ENCODE results near the gene DYNC1LI1. TPM values are rescaled to one million over a fixed set of nuclear protein-coding genes. Genes with fewer than 3 reads are reported as not detected.

Gene DYNC1LI1
- total and polyA plus RNA-seq, 9 of the 15 experiments (the other 6 are each of a cell fraction or from before 2014, with no cell fraction given) = 21.0 to 85.4 (median 61.3) TPM

GRCh38 chr3:32502946-32503286 lies 67.7 kb downstream of the DYNC1LI1 start (continued):
- TF ChIP-seq HES1 (IDR thresholded peaks at IDR 0.05; ENCODE audit: low read depth) (no peak), IFI16 (CRISPR knock-in tag; IDR thresholded peaks at IDR 0.05) (no peak), NCOA1 (IDR thresholded peaks at IDR 0.05; ENCODE audit: low read depth) (no peak), NFXL1 (CRISPR knock-in tag; IDR thresholded peaks at IDR 0.05) (no peak), ATF6 (CRISPR knock-in tag; IDR thresholded peaks at IDR 0.05) (no peak), ZNF592 (IDR thresholded peaks at IDR 0.05) (no peak), SMARCE1 (IDR thresholded peaks at IDR 0.05) (no peak), HDGF (IDR thresholded peaks at IDR 0.05) (no peak), COPS2 (conservative IDR thresholded peaks at IDR 0.05) (no peak), ZC3H4 (CRISPR knock-in tag; IDR thresholded peaks at IDR 0.05; ENCODE audit: borderline replicate concordance) (no peak), RBM17 (IDR thresholded peaks at IDR 0.05; ENCODE audit: borderline replicate concordance, low read depth, low read length) (no peak), CBX8 (IDR thresholded peaks at IDR 0.05; ENCODE audit: borderline replicate concordance, extremely low read depth, low read depth, low read length, poor library complexity, severe bottlenecking) (no peak), NFE2 (IDR thresholded peaks at IDR 0.05; ENCODE audit: low read depth) (no peak), NFIC (IDR thresholded peaks at IDR 0.05) (peak; percentile 95), HCFC1 (IDR thresholded peaks at IDR 0.05; ENCODE audit: low read depth, low read length) (no peak), BMI1 (IDR thresholded peaks at IDR 0.05; ENCODE audit: low read length) (no peak), SMARCA4 (IDR thresholded peaks at IDR 0.05) (no peak), SIN3B (IDR thresholded peaks at IDR 0.05; ENCODE audit: low read depth) (no peak), ZNF143 (CRISPR knock-in tag; IDR thresholded peaks at IDR 0.05) (no peak), FOXJ2 (tag; IDR thresholded peaks at IDR 0.05) (peak; percentile 88), BCOR (IDR thresholded peaks at IDR 0.05) (no peak), THAP7 (CRISPR knock-in tag; IDR thresholded peaks at IDR 0.05) (no peak), ZFP1 (CRISPR knock-in tag; IDR thresholded peaks at IDR 0.05) (no peak), TAF15 (IDR thresholded peaks at IDR 0.05; ENCODE audit: low read depth, low read length) (no peak), ESRRA (IDR thresholded peaks at IDR 0.05; ENCODE audit: borderline replicate concordance, low read depth) (no peak), ZNF212 (CRISPR knock-in tag; IDR thresholded peaks at IDR 0.05) (no peak)

All from K562 (cell line).